Esophagus squamous epithelium (tissue), 5 donors: ENCODE data around the gene NKD1. TPM values are rescaled to one million over a fixed set of nuclear protein-coding genes. Genes with fewer than 3 reads are reported as not detected.

Experiments used
- DNase-seq: peaks from one replicate; lab custom pipeline; 2025; lab: John Stamatoyannopoulos, UW
- H3K27ac ChIP-seq, 4 donors: fragments of 200-600 bp; sonication (generic); one replicate each; pipeline ENCODE4 v1.5.1; 2016 to 2019; ENCODE audit warnings: mild to moderate bottlenecking in 1 of 4
- H3K27me3 ChIP-seq, 4 donors: fragments of 200-600 bp; sonication (generic); 1 replicate in 3 of 4; 2 replicates in 1 of 4; pipeline versions ENCODE4 v1.5.1 to v1.6.0; 2017 to 2021; ENCODE audit warnings: antibody characterized with exemption in 1 of 4
- H3K36me3 ChIP-seq, 3 donors: fragments of 200-600 bp; sonication (generic); one replicate each; pipeline ENCODE4 v1.5.1; 2016 to 2019
- H3K4me1 ChIP-seq, 3 donors: fragments of 200-600 bp; sonication (generic); one replicate each; pipeline ENCODE4 v1.5.1; 2017 to 2019
- H3K4me3 ChIP-seq, 4 donors: fragments of 200-600 bp; sonication (generic); 1 replicate in 3 of 4; 2 replicates in 1 of 4; pipeline ENCODE4 v1.5.1; 2016 to 2019; ENCODE audit warnings: mild to moderate bottlenecking in 2 of 4, moderate library complexity in 1 of 4
- H3K9me3 ChIP-seq, 3 donors: fragments of 200-600 bp; sonication (generic); one replicate each; pipeline ENCODE4 v1.5.1; 2016 to 2019
- POLR2A ChIP-seq, 4 donors: fragments of 450-650 bp; IDR thresholded peaks; one replicate each; pipeline ENCODE4 v1.6.1; 2017; ENCODE audit warnings: antibody characterized with exemption in 4 of 4, mild to moderate bottlenecking in 4 of 4, moderate library complexity in 3 of 4
- WGBS, 2 donors: methylation state at CpG; one replicate each; pipeline ENCODE4 v1.1.5; 2018; 5-methylcytosine and 5-hydroxymethylcytosine counted together
- intact Hi-C: fragments of 100-400 bp; cut with DNase I; formaldehyde crosslinking; loops from one replicate; pipeline ENCODE4 v1.15.0; 2022
- total RNA-seq, 4 donors: library from RNA; depleted of rRNA; stranded (reverse); fragments of >200 nt; gene quantifications; one replicate each; pipeline ENCODE4 v1.1.0, GENCODE V29; 2016
- TF ChIP-seq, protein P1 (sequence below), 6 experiments: fragments of 450-650 bp in 4 of 6; fragments of 200-600 bp in 2 of 6; sonication (generic) in 2 of 6; IDR thresholded peaks; one replicate each; pipeline ENCODE4 v1.5.1; 2016 to 2019; ENCODE audit warnings: antibody characterized with exemption in 6 of 6, mild to moderate bottlenecking in 4 of 6, moderate library complexity in 4 of 6
- donor health status: DM: yes; HTN: yes; CAD: no.

Gene NKD1
- total RNA-seq, 4 donors from 2014 or later: 1.1 to 10.5 (median 3.1) TPM

DNA sequence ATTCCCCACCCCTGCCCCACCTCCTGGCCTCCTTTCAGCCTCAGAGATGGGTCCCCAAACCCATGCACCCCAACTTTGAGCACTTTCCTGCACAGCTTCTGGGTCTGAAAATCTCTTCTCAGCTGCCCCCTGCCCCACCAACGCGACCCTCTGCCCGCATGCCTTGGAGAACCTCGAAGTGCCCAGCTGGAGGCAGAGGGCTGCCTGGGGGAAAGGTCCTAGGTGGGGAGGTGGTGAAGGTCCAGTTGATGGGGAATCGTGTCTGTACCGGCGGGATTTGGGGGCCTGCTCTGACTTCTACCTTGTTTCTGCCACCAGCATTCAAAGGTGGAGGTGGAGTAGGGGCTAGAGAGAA is 1.3 kb downstream of the NKD1 start:
- no peak for DNase-seq
- TF ChIP-seq, protein P1, sequence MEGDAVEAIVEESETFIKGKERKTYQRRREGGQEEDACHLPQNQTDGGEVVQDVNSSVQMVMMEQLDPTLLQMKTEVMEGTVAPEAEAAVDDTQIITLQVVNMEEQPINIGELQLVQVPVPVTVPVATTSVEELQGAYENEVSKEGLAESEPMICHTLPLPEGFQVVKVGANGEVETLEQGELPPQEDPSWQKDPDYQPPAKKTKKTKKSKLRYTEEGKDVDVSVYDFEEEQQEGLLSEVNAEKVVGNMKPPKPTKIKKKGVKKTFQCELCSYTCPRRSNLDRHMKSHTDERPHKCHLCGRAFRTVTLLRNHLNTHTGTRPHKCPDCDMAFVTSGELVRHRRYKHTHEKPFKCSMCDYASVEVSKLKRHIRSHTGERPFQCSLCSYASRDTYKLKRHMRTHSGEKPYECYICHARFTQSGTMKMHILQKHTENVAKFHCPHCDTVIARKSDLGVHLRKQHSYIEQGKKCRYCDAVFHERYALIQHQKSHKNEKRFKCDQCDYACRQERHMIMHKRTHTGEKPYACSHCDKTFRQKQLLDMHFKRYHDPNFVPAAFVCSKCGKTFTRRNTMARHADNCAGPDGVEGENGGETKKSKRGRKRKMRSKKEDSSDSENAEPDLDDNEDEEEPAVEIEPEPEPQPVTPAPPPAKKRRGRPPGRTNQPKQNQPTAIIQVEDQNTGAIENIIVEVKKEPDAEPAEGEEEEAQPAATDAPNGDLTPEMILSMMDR (IDR thresholded peaks at IDR 0.05): no peak
- TF ChIP-seq POLR2A (IDR thresholded peaks at IDR 0.05): no peak
- intact Hi-C loops: no loop called here
- Histone ChIP-seq H3K4me1 (peaks cover 16 to 27% (median 16%) of the 10 kb centered on the region in 3 donors), H3K27ac (peak overlapping the region; percentile 6 to 89 (median 76)), H3K36me3 (no peaks in the 10 kb centered on the region), H3K4me3 (peak overlapping the region; percentile 59 to 91 (median 83)), H3K27me3 (peaks cover 0 to 38% (median 0%) of the 10 kb centered on the region in 4 donors), H3K9me3 (no peaks in the 10 kb centered on the region)
- WGBS, 2 donors: 89 to 93% methylated on average over 3 to 4 of the region's 7 CpGs

DNA sequence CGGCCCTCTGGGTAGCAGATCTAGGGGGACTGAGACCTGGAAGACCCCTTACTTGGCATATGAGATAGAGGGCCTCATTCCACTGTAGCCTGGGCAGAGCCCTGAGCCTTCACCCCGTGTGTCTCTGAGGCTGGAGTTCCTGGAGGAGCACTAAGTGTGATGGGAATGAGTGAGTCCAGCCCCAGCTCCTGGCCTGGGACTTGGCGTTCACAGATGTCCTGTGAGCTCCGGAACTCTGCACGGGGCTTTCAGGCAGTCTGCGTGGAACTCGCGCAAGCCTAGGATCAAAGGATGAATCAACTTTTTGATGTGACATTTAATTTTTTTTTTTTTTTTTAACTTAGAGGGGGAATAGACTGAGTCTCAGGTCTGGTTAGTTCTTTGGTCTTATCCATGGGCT is 1.8 kb downstream of the NKD1 start:
- WGBS, 2 donors: 56 to 61% methylated on average over 6 to 8 of the region's 8 CpGs
- intact Hi-C loops: no loop called here

DNA sequence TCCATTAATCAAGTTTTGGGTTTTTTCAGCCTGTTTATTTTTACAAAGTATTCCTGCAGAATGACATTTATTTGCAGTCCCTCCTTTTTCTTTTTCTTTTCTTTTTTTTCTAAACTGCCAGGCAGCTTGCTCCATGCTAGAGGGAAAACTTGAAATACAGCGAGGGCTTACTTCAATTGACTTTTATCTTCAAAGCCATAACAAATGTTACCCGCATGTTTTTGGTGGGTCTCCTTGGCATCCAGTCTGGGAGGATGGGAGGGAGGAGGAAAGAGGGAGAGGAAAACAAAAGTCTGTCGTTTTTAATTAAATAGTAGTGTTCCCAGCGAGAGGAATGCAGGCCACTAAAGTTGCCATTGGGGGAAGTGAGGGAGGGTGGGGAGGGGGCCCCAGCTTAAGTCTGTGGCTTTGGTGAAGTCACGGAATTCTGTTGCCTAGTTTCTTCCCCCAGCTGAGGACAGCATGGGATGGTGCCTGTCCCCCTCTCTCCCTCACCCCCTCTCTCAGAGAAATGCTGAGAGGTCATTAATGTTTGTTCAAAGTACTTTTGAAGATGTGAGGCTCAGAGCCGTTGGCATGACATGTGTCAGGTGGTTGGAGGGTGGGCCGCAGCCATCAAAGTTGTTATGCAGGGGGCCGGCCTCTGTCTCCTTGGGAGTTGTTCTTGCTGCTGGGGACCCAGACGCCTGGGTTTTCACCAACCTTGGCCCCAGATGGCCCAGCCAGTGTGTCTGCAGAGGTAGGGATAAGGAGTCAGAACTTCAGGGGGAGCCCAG is 2.9 kb downstream of the NKD1 start:
- 46 to 64% methylated on average over 6 to 8 of the region's 9 CpGs for WGBS, 2 donors
- Histone ChIP-seq H3K27me3 (peaks cover 0 to 34% (median 0%) of the 10 kb centered on the region in 4 donors), H3K4me3 (peak overlapping the region in 3 of 4 donors; percentile 77 to 91 (median 89)), H3K9me3 (no peaks in the 10 kb centered on the region), H3K4me1 (peaks cover 16 to 40% (median 17%) of the 10 kb centered on the region in 3 donors), H3K36me3 (no peaks in the 10 kb centered on the region), H3K27ac (peak overlapping the region in 3 of 4 donors; percentile 65 to 89 (median 77))
- intact Hi-C loops: no loop called here
- DNase-seq: no peak
- TF ChIP-seq POLR2A (IDR thresholded peaks at IDR 0.05): no peak
- TF ChIP-seq, protein P1 (IDR thresholded peaks at IDR 0.05): no peak

More for the DNA sequence above, 1.8 kb downstream of the NKD1 start:
- H3K9me3 ChIP-seq: no peaks in the 10 kb centered on the region
- H3K4me1 ChIP-seq: peaks cover 16 to 30% (median 16%) of the 10 kb centered on the region in 3 donors
- no peak for TF ChIP-seq POLR2A (IDR thresholded peaks at IDR 0.05)
- TF ChIP-seq, protein P1 (IDR thresholded peaks at IDR 0.05): no peak
- H3K36me3 ChIP-seq: no peaks in the 10 kb centered on the region
- DNase-seq: no peak
- H3K4me3 ChIP-seq: peak overlapping the region; percentile 59 to 91 (median 83)
- H3K27ac ChIP-seq: peak overlapping the region; percentile 6 to 89 (median 76)
- peaks cover 0 to 35% (median 0%) of the 10 kb centered on the region in 4 donors for H3K27me3 ChIP-seq

DNA sequence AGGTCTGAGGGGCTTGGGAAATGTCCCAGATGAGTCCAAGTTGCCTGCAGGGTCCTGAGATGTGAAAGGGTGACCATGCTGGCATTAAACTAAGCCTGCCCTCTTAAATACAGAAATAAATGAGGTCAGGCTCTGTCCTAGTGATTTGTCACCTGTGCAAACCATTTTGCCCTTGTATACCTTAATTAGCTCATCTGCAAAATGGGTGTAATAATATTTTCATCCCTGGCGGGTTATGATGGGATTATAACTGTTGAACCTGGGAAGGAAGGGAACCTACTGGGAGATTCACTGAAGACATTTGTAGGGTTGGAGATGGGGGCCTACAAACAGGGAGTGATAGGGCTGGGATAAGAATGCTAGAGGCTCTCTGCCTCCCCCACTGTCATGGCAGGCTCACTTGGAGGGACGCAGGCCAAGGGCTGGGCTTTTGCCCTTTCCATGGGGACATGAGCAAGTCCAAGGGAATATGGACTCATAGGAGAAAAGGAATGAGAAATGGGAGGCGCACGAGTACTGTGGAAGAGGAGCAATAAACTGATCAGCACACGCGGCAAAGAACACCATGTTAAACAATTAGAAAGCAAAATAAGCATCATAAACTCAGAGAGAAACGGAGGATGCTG is 4.4 kb downstream of the NKD1 start:
- intact Hi-C loops: no loop called here

More for the DNA sequence above, 4.4 kb downstream of the NKD1 start:
- Histone ChIP-seq H3K9me3 (no peaks in the 10 kb centered on the region), H3K27me3 (peaks cover 0 to 20% (median 0%) of the 10 kb centered on the region in 4 donors), H3K4me1 (peaks cover 14 to 42% (median 15%) of the 10 kb centered on the region in 3 donors), H3K27ac (peak overlapping the region in 3 of 4 donors; percentile 25 to 89 (median 63)), H3K36me3 (no peaks in the 10 kb centered on the region), H3K4me3 (no peak overlapping the region)
- 84 to 88% methylated on average over 7 of the region's 7 CpGs for WGBS, 2 donors
- TF ChIP-seq, protein P1 (IDR thresholded peaks at IDR 0.05): no peak
- no peak for TF ChIP-seq POLR2A (IDR thresholded peaks at IDR 0.05)
- no peak for DNase-seq
